ENCODE measurements around the gene PCDH1. TPM values are rescaled to one million over a fixed set of nuclear protein-coding genes. Genes with fewer than 3 reads are reported as not detected.
"Not testable (repeated sequence)": the region's sequence is repeated elsewhere in the genome, so short reads cannot be mapped to it uniquely, and the experiment has no call there.

PCDH1 gene
- under 1 TPM; 0.05 to 0.24 (median 0.14) TPM for total RNA-seq

GRCh38 chr5:141878186-141878710 is at the start of gene PCDH1:
PCDH1 (minus strand) TSS chr5:141878410; CDS start chr5:141878262, 148 bp downstream.
- Mint-ChIP-seq H3K36me3 (ENCODE audit: insufficient read depth) (no peaks in the 10 kb centered on the region), H3K9me3 (no peaks in the 10 kb centered on the region), H3K4me3 (peak within 1 kb of the TSS; percentile 76), H3K27me3 (ENCODE audit: low read depth) (peaks cover 77% of the 10 kb centered on the region), H3K4me1 (ENCODE audit: low read depth) (peaks cover 29% of the 10 kb centered on the region)
- DNase-seq: no peak
- ATAC-seq: peak; percentile 47 to 49

GRCh38 chr5:141926434-141926833 is 48.2 kb upstream of the PCDH1 start:
- no peaks in the 10 kb centered on the region for H3K27me3 Mint-ChIP-seq (ENCODE audit: low read depth)
- H3K4me1 Mint-ChIP-seq (ENCODE audit: low read depth): peaks cover 29% of the 10 kb centered on the region
- peaks cover 41% of the 10 kb centered on the region for H3K36me3 Mint-ChIP-seq (ENCODE audit: insufficient read depth)
- H3K9me3 Mint-ChIP-seq: no peaks in the 10 kb centered on the region
- ATAC-seq (no peak), DNase-seq (no peak)
- H3K4me3 Mint-ChIP-seq: no peak overlapping the region

DNA sequence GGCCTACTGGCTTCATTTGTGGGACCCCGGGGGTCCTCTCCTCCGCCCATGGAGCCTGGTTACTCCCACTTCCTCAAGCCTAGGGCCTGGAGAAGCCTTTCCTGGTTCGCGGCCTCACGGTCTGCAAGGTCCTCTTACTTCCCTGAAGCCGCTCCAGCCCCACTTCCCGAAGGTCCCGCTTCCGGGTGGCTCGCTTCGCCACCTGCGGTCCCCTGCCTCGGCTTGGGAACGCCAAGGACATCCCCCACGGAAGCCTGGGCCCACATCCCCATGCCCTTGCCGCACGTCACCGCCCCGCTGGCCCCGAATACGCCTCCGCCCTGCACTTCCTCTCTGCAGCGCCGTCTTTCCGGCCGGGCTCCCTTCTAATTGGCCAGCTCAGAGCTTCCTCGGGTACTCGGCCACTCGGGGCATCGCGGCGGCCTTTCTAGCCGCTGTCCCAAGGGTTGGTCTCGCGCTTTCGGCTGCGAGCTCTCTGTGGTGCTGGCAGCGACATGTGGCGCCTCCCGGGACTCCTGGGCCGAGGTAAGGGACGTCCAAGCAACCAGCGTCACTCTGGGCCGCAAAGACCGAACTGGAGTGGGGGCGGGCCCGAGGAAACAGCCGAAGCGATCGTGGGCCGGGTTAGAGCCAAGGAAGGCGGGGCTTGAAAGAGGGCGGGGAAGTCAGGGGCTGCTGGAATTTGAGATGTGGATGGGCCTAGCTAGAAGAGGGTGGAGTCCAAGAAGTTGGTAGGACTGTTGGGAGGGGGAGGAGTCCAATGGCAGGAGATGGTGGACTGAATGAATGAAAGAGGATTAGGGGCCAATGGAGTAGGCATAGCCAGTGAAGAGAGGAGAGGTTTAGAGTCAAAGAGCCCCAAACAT is 45.5 kb upstream of the PCDH1 start, which contains the start of gene DELE1:
Gene DELE1, plus strand, starts transcription at position 424 of the 866 bp plus-strand sequence. Its CDS starts 71 bp downstream, at position 495.
- Mint-ChIP-seq H3K9me3 (no peaks in the 10 kb centered on the region), H3K4me1 (ENCODE audit: low read depth) (peaks cover 29% of the 10 kb centered on the region), H3K4me3 (peak within 1 kb of the TSS; percentile 87), H3K36me3 (ENCODE audit: insufficient read depth) (peaks cover 30% of the 10 kb centered on the region), H3K27me3 (ENCODE audit: low read depth) (no peaks in the 10 kb centered on the region)
- peak; percentile 96 to 97 for ATAC-seq
- DNase-seq: peak; percentile 84

DNA sequence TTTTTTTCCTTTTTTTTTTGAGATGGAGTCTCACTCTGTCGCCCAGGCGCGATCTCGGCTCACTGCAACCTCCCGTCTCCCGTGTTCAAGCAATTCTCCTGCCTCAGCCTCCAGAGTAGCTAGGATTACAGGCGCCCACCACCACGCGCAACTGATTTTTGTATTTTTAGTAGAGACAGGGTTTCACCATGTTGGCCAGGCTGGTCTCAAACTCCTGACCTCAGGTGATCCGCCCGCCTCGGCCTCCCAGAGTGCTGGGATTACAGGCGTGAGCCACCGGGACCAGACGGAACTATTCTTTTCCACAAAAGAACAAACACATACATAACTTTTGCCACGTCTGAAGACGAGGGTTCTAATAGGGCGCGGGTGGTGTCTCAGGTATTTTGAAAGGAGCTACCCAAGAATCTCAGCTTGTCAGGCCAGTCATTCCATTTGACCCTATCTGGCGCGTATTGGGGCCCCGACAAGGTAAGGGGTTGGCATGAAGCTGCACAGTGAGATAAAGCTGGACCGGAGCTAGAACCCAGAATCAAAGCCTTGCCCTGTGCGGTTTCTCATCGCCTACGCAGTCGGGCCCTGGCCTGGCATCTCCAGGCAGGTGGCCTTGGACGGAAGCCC is 44.7 kb upstream of the PCDH1 start:
- peak; percentile 0 to 1 for ATAC-seq
- DNase-seq; H3K27me3 Mint-ChIP-seq (ENCODE audit: low read depth); H3K9me3 Mint-ChIP-seq: not testable (repeated sequence)
- H3K4me1 Mint-ChIP-seq (ENCODE audit: low read depth): peaks cover 28% of the 10 kb centered on the region
- peaks cover 24% of the 10 kb centered on the region for H3K36me3 Mint-ChIP-seq (ENCODE audit: insufficient read depth)
- H3K4me3 Mint-ChIP-seq: peak overlapping the region; percentile 87

GRCh38 chr5:141920771-141921170 is 42.6 kb upstream of the PCDH1 start:
- ATAC-seq (no peak), DNase-seq (no peak)
- H3K4me1 Mint-ChIP-seq (ENCODE audit: low read depth): peaks cover 18% of the 10 kb centered on the region
- peaks cover 9% of the 10 kb centered on the region for H3K36me3 Mint-ChIP-seq (ENCODE audit: insufficient read depth)
- no peak overlapping the region for H3K4me3 Mint-ChIP-seq
- no peaks in the 10 kb centered on the region for H3K9me3 Mint-ChIP-seq
- H3K27me3 Mint-ChIP-seq (ENCODE audit: low read depth): peaks cover 7% of the 10 kb centered on the region

- Mint-ChIP-seq H3K27me3 (ENCODE audit: low read depth) (peaks cover 20% of the 10 kb centered on the region), H3K9me3 (no peaks in the 10 kb centered on the region), H3K4me1 (ENCODE audit: low read depth) (peaks cover 17% of the 10 kb centered on the region), H3K36me3 (ENCODE audit: insufficient read depth) (peaks cover 4% of the 10 kb centered on the region), H3K4me3 (no peak overlapping the region)
- DNase-seq (no peak), ATAC-seq (no peak)
These were observed 41.3 kb upstream of the PCDH1 start for GRCh38 chr5:141919218-141920119.

- ATAC-seq (no peak), DNase-seq (no peak)
- Mint-ChIP-seq H3K27me3 (ENCODE audit: low read depth) (peaks cover 33% of the 10 kb centered on the region), H3K4me3 (no peak overlapping the region), H3K9me3 (no peaks in the 10 kb centered on the region), H3K4me1 (ENCODE audit: low read depth) (peaks cover 13% of the 10 kb centered on the region), H3K36me3 (ENCODE audit: insufficient read depth) (no peaks in the 10 kb centered on the region)
These were observed 39.5 kb upstream of the PCDH1 start for GRCh38 chr5:141917760-141918159.

GRCh38 chr5:141916522-141916921 is 38.3 kb upstream of the PCDH1 start:
- Mint-ChIP-seq H3K27me3 (ENCODE audit: low read depth) (peaks cover 40% of the 10 kb centered on the region), H3K9me3 (no peaks in the 10 kb centered on the region), H3K4me1 (ENCODE audit: low read depth) (peaks cover 11% of the 10 kb centered on the region), H3K4me3 (no peak overlapping the region), H3K36me3 (ENCODE audit: insufficient read depth) (no peaks in the 10 kb centered on the region)
- DNase-seq (no peak), ATAC-seq (no peak)

DNA sequence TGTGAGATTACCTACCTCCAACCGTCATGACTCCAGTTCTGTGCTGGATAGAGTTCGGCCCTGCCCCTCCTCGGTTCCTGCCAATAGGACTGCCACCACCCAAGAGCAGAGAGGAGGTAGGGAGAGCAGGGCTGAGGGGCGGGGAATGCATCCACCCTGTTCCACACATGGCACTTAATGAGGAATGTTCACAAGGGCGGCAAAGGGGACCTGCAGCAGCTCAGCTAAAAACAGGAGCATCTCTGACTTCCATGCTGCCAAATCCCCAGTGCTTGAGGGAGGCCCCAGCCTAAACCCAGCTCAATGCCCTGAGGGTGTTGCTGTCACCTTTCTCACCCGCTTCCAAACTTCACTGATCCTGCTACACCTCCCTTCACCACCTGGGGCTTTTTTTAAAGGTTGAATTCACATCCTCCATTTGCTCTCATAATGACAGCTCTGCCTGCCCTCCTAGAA is 37.7 kb upstream of the PCDH1 start:
- Mint-ChIP-seq H3K36me3 (ENCODE audit: insufficient read depth) (no peaks in the 10 kb centered on the region), H3K9me3 (no peaks in the 10 kb centered on the region), H3K4me3 (no peak overlapping the region), H3K27me3 (ENCODE audit: low read depth) (peaks cover 40% of the 10 kb centered on the region), H3K4me1 (ENCODE audit: low read depth) (peaks cover 11% of the 10 kb centered on the region)
- DNase-seq: no peak
- no peak for ATAC-seq

DNA sequence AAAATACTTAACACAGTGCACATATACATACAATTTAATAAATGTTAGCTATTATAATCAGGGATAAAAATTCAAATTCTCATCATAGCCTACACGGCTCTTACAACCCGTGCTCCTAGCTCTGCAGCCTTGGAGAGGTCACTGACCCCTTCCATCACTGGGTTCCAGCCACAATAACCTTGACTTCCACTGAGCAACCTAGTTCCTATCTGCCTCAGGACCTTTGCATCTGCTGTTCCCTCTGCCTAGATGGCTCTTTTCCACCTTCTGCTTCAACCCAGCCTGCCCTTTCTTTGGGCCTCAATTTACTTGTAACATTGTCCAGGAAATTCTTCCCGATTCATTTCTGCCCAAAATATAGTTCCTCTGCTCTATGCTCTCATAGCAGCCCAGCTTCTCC is 36.6 kb upstream of the PCDH1 start:
- Mint-ChIP-seq H3K27me3 (ENCODE audit: low read depth) (peaks cover 40% of the 10 kb centered on the region), H3K4me3 (peak overlapping the region; percentile 27), H3K4me1 (ENCODE audit: low read depth) (peaks cover 11% of the 10 kb centered on the region), H3K9me3 (no peaks in the 10 kb centered on the region), H3K36me3 (ENCODE audit: insufficient read depth) (no peaks in the 10 kb centered on the region)
- DNase-seq (no peak), ATAC-seq (no peak)

- ATAC-seq (peak; percentile 76 to 85), DNase-seq (no peak)
- H3K36me3 Mint-ChIP-seq (ENCODE audit: insufficient read depth): no peaks in the 10 kb centered on the region
- H3K4me3 Mint-ChIP-seq: no peak overlapping the region
- H3K9me3 Mint-ChIP-seq: no peaks in the 10 kb centered on the region
- peaks cover 11% of the 10 kb centered on the region for H3K4me1 Mint-ChIP-seq (ENCODE audit: low read depth)
- H3K27me3 Mint-ChIP-seq (ENCODE audit: low read depth): peaks cover 40% of the 10 kb centered on the region
These were observed 36.1 kb upstream of the PCDH1 start for GRCh38 chr5:141914199-141914743.

DNA sequence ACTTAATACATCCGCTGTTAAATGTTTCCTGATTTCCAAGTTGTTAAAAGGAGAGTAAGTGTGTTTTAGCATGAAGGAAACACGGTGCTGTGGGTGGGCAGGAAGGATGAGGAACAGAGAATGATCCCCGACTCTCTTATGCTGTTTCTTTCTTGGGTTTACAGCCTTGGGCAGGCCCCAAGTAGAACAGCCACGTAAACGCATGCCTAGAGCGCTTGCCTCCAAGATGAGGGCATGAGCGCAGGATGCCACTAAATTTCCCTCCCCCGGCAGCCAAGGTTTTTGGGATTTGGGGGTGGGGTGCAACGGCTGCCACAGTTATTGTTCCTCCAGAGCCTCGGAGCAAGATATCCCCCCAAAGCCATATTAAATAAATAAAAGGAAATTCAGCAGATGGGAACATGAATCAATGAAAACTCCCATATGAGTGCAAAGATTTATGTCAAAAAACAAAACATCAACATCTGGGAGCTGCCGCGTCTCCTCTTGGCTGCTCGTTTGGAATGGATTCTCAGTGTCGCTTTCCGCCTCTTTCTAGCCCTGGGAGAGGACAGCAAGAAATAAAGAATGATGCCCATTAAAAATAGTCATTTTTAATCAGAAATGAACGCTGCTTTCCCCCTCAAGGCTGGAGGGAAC is 35.5 kb upstream of the PCDH1 start:
- DNase-seq (no peak), ATAC-seq (no peak)
- Mint-ChIP-seq H3K27me3 (ENCODE audit: low read depth) (peaks cover 40% of the 10 kb centered on the region), H3K36me3 (ENCODE audit: insufficient read depth) (no peaks in the 10 kb centered on the region), H3K4me1 (ENCODE audit: low read depth) (peaks cover 11% of the 10 kb centered on the region), H3K9me3 (no peaks in the 10 kb centered on the region), H3K4me3 (peak overlapping the region; percentile 13)

GRCh38 chr5:141910271-141910673 is 32.1 kb upstream of the PCDH1 start:
- DNase-seq (no peak), ATAC-seq (no peak)
- no peaks in the 10 kb centered on the region for H3K9me3 Mint-ChIP-seq
- H3K4me3 Mint-ChIP-seq: no peak overlapping the region
- peaks cover 28% of the 10 kb centered on the region for H3K27me3 Mint-ChIP-seq (ENCODE audit: low read depth)
- no peaks in the 10 kb centered on the region for H3K36me3 Mint-ChIP-seq (ENCODE audit: insufficient read depth)
- H3K4me1 Mint-ChIP-seq (ENCODE audit: low read depth): peaks cover 11% of the 10 kb centered on the region

Data from activated T-cell treated with anti-CD3 and anti-CD28 coated beads, Interleukin-2, amount 50 U/mL, for 4 hours (primary cell).